HG03354 (cell line): Measurements from ENCODE around the gene P3H1.
"Not testable (repeated sequence)": the region's sequence is repeated elsewhere in the genome, so short reads cannot be mapped to it uniquely, and the experiment has no call there.

ENCODE experiments used
- ATAC-seq: cut with Tn5 transposase; IDR thresholded peaks from one replicate; pipeline ENCODE4 v1.9.1; 2021; ENCODE audit warnings: mild to moderate bottlenecking; ENCODE audit not compliant: unreplicated experiment, poor library complexity, severe bottlenecking

The P3H1 gene

GRCh38 chr1:42735056-42735455, 31.8 kb downstream of the P3H1 start:
- ATAC-seq, result no peak

DNA sequence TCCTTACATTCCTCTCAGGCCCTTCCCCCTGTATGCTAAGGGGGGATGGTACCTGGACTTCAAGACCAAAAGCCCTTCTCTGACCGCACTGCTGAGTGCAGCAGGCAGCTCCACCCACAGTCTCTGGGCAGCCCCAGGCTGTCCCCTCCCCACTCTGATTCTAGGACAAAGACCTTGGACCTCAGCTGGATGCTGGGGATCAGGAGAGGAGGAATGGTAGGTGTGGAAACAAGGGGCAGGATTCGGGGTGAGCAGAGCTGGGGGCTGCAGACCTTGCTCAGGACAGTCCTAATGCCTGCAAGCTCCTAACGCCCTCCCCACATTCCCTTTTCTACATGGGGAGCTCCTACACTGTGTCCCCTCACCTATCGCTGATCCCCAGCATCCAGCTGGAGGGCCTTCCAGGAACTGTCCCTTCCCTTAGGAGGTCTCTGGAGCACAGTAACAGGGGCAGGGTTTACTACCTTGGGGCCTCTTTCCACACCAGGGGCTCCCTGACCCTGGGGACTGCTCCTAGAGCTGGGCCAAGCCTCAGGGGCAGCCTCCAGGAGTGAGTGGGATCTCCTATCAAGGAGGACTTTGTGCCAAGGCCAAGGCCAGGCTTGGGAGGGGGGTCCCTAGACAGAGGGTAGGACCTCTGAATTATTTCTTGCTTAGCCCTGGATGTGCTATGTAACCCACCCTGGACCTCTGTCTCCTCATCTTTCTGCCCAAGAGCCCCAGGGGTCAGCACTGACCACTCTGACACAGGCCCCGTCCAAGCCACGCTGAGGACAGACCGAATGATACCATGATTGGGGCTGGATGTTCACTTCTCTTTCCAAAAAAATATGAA, 32.4 kb downstream of the P3H1 start:
- no peak for ATAC-seq

GRCh38 chr1:42733415-42734200, 33.2 kb downstream of the P3H1 start:
- ATAC-seq, result no peak

- ATAC-seq, result no peak
These were observed 34.6 kb downstream of the P3H1 start for GRCh38 chr1:42732126-42732680.

DNA sequence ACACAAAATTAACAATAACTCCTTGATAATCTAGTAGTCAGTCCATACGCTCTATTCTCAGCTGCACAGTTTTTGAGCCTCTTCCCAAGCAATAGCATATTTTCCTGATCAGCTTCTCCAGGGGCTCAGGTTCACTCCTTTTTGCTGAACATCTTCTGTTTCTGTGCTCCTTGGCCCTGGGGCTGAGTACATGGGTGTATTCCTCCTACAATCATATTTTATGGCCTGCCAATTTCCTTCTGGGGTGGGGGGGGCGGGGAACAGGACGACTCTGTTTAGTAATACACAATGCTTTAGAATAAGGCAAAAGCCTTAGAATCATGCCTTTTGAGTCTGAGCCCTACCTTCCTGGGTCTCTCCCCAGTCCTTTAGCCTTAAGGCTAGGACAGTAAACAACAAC, 35.2 kb downstream of the P3H1 start:
- no peak for ATAC-seq

DNA sequence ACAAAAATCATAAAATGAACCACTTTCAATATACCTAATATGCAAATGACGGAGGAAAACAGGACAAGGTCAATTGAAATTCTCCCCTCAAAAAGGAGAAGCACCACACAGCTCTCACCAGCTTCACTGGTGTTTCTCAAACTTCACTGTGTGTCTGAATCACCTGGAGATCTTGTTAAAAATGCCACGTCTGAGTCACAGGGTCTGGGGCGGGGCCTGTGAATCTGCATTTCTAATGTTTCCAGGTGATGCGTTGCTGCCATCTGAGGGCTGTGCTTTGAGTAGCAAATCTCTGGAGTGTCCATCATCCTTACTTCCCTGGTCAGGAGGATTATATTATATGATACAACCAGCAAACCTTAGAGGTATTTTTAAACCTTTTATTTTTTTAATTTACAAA, 35.8 kb downstream of the P3H1 start:
- no peak for ATAC-seq

DNA sequence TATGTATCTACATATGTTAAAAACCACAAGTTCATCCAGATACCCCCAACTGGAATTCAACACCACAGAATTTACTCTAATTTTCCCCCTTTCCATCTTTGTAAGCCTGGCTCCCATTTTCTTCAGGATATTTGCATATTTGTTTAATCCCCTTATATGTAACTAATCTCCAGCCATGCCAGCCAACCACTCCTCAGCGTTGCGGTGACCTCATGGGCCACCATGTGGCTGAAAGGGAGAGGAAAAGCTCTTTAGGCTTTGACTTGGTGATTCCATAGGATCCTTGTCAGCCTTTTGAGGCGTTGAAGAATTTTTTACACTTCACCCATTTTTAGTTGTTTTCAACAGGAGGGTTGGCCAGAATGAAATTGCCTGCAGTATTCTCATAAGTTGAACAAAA, 36.8 kb downstream of the P3H1 start:
- ATAC-seq, result no peak

DNA sequence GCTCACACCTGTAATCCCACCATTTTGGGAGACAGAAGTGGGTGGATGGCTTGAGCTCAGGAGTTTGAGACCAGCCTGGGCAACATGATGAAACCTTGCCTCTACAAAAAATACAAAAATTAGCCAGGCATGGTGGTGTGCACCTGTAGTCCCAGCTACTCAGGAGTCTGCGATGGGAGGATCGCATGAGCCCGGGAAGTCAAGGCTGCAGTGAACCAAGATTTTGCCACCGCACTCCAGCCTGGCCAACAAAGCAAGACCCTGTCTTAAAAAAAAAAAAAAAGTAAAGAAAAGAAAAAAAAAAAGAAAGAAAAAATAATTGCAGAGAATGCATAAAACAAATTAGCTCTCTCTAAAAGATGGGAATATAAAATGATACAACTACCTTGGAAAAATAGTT, 41.0 kb downstream of the P3H1 start:
- ATAC-seq, result not testable (repeated sequence)

DNA sequence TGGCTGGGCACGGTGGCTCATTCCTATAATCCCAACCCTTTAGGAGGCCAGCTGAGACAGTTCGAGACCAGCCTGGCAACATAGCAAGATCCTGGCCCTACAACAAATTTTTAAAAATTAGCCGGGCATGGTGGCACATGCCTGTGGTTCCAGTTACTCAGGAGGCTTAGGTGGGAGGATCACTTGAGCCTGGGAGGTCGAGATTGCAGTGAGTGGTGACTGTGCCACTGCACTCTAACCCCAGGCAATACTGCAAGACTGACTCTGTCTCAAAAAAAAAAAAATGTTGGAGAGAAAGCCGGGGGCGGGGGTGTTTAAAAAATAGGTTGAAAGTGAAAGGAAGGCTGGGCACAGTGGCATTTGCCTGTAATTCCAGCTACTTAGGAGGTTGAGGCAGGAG, 43.3 kb downstream of the P3H1 start:
- ATAC-seq, result no peak

GRCh38 chr1:42722403-42722802, 44.4 kb downstream of the P3H1 start:
- ATAC-seq, result not testable (repeated sequence)

DNA sequence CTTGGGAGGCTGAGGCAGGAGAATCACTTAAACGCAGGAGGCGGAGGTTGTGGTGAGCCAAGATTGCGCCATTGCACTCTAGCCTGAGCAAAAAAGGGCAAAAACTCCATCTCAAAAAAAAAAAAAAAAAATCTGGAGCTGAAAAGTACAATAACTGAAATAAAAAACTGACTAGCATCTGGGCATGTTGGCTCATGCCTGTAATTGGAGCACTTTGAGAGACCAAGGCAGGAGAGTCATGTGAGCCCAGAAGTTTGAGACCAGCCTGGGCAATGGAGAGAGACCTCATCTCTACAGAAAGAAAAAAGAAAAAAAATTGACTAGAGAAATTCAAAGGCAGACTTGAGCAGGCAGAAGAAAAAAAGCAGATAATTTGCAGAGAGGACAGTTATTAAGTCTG, 44.9 kb downstream of the P3H1 start:
- no peak for ATAC-seq

DNA sequence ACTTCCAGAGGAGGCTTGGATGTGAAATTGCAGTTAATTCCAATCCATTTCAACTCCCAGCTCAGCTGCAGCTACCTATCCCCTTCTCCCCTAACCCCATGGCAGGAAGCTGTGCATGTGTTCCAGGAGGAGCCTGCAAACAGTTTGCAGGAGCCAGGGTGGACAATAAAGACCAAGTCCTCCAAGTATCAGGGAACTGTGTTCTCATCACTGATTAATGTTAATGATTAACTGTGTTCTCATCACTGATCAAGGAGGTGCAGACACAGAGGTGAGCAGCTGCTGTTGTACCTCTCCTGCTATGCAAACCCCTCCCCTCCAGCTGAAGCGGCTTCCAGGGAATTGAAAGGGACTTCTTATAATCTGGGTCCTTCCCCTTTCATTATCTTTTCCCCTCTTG, 46.0 kb downstream of the P3H1 start:
- ATAC-seq, result no peak

- not testable (repeated sequence) for ATAC-seq
These were observed 52.4 kb downstream of the P3H1 start for GRCh38 chr1:42714441-42714840.

GRCh38 chr1:42713293-42713692, 53.5 kb downstream of the P3H1 start:
- no peak for ATAC-seq

- ATAC-seq, result not testable (repeated sequence)
These were observed 54.0 kb downstream of the P3H1 start for GRCh38 chr1:42712808-42713207.

DNA sequence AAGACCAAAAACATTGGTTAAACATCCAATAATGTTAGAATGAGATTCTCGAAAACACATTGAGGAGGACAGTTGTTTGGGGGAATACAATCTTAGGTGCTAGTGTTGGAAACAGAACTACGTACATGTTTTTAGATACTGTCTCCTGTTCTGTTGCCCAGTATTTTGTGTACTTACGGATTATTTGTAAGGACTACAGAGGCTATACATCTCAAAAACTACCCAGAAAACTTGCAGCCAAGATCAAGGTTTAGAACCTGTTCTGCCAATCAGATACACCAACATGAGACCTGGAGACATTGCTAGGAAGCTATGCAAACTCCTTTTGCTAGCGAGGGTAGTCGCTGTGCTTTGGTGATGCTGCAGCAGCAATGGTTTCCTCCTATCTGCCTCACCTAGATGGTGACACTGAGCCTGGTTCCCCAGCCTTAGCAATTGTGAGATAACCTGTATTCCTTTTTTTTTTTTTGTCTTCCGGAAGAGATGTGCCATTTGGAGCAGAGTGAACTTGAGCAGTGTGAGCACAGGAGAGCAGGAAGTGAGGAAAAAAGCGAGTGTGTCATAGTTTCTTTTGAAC, 62.9 kb downstream of the P3H1 start:
- no peak for ATAC-seq

DNA sequence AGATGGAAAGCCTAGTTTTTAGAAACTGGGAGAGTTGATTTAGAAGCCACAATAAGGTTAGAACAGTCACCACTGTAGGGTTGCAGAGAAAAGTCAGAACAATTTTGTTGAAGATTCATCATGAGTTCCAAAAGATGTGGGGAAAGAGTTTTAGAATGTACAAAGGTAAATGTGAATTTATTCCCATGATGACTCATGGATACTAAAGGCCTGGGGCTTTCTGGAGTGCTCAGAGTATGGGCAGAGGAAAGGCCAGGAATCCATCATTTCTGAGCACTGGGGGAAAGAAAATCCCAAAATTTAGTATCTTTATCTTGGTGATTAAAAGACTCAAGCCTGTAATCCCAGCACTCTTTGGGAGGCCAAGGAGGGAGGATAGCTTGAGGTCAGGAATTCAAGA, 66.8 kb downstream of the P3H1 start:
- ATAC-seq, result no peak

DNA sequence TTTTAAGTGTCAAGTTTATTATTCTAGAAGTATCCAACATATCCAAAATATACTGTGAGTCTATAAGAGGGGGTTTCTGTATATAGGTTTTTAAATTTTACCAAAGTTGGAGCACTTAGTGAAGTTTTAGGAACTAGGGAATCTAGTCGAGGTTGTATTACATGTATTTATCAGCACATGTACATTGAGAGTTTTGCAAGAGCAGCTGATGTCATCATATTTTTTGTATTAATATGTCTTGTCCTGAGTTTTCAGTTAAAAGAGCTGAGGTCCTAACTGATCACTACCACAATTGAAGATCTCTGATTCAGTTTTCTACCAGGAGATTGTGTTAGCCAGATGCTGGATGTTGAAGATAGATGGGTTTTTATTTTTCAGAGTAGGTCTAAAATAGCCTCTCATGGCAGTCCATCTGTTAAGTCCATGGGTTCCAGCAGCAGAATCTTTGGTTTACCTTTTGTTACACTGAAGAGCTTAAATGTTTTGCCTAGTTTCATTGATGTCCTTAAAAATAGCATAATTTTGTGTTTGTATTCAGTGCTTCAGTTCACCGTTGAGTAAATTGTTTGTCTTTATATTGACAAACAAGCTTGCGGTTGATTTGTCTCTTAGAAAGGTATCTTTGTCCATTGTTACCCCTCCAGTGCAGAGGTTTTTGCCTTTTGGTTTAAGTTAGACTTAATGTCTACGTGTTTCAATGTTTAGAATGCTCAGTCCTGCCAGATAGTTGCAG, 68.6 kb downstream of the P3H1 start:
- ATAC-seq, result no peak
